HG03521 (cell line): Measurements from ENCODE around the gene CXCL1.
"Not testable (repeated sequence)": the region's sequence is repeated elsewhere in the genome, so short reads cannot be mapped to it uniquely, and the experiment has no call there.

Experiments used
- ATAC-seq: cut with Tn5 transposase; IDR thresholded peaks from one replicate; pipeline ENCODE4 v1.9.1; 2021; ENCODE audit warnings: mild to moderate bottlenecking, moderate library complexity; ENCODE audit not compliant: unreplicated experiment

The CXCL1 gene

GRCh38 chr4:73872316-73873108 lies 3.3 kb downstream of the CXCL1 start:
- ATAC-seq = no peak

GRCh38 chr4:73874386-73874785 lies 5.2 kb downstream of the CXCL1 start:
- no peak for ATAC-seq

- no peak for ATAC-seq
Measured at GRCh38 chr4:73875401-73875800, 6.2 kb downstream of the CXCL1 start.

GRCh38 chr4:73883306-73883705 lies 14.1 kb downstream of the CXCL1 start:
- no peak for ATAC-seq

GRCh38 chr4:73885574-73886267 lies 16.5 kb downstream of the CXCL1 start:
- ATAC-seq = no peak

GRCh38 chr4:73891326-73891725 lies 22.1 kb downstream of the CXCL1 start:
- ATAC-seq = no peak

- no peak for ATAC-seq
Measured at GRCh38 chr4:73891739-73892405, 22.7 kb downstream of the CXCL1 start.

- ATAC-seq = no peak
Measured at GRCh38 chr4:73892966-73893365, 23.8 kb downstream of the CXCL1 start.

GRCh38 chr4:73894001-73894400 lies 24.8 kb downstream of the CXCL1 start:
- no peak for ATAC-seq

GRCh38 chr4:73895201-73896175 lies 26.3 kb downstream of the CXCL1 start:
- ATAC-seq = no peak

- no peak for ATAC-seq
Measured at GRCh38 chr4:73896416-73896815, 27.2 kb downstream of the CXCL1 start.

GRCh38 chr4:73897380-73898136 lies 28.4 kb downstream of the CXCL1 start:
- ATAC-seq = no peak

- not testable (repeated sequence) for ATAC-seq
Measured at GRCh38 chr4:73899338-73899737, 30.1 kb downstream of the CXCL1 start.

GRCh38 chr4:73901031-73901430 lies 31.8 kb downstream of the CXCL1 start:
- no peak for ATAC-seq

- no peak for ATAC-seq
Measured at GRCh38 chr4:73902038-73902637, 32.9 kb downstream of the CXCL1 start.

GRCh38 chr4:73902817-73903547 lies 33.8 kb downstream of the CXCL1 start:
- ATAC-seq = no peak

GRCh38 chr4:73904491-73904890 lies 35.3 kb downstream of the CXCL1 start:
- ATAC-seq = no peak

GRCh38 chr4:73908965-73909364 lies 39.8 kb downstream of the CXCL1 start:
- ATAC-seq = no peak

GRCh38 chr4:73911746-73912145 lies 42.6 kb downstream of the CXCL1 start:
- no peak for ATAC-seq
